Measurements from ENCODE around the gene MPHOSPH9. TPM values are rescaled to one million over a fixed set of nuclear protein-coding genes. Genes with fewer than 3 reads are reported as not detected.

The MPHOSPH9 gene
- total RNA-seq, 2 donors from 2014 or later: 104 to 121 TPM

Other genes with a start within 250 kb of the MPHOSPH9 start
- 10 to 100 TPM; 14.1 to 18.1 TPM for gene PITPNM2, start 82.1 kb downstream of the MPHOSPH9 start, total RNA-seq
- gene MTRFR, start 295 bp upstream of the MPHOSPH9 start, total RNA-seq: 10 to 100 TPM; 34.0 to 36.6 TPM
- 10 to 100 TPM; 37.8 to 40.0 TPM for gene CDK2AP1, start 38.7 kb upstream of the MPHOSPH9 start, total RNA-seq
- 10 to 100 TPM; 38.5 to 41.6 TPM for gene SBNO1, start 131.7 kb upstream of the MPHOSPH9 start, total RNA-seq
- gene KMT5A, start 151.0 kb upstream of the MPHOSPH9 start, total RNA-seq: 10 to 100 TPM; 67.4 to 83.7 TPM
- 10 to 100 TPM; 13.6 to 13.9 TPM for gene RILPL2, start 203.5 kb upstream of the MPHOSPH9 start, total RNA-seq
- gene SNRNP35, start 225.0 kb upstream of the MPHOSPH9 start, total RNA-seq: 10 to 100 TPM; 38.2 to 42.3 TPM

Measured in activated T-cell treated with anti-CD3 and anti-CD28 coated beads, Interleukin-2, amount 50 U/mL, for 72 hours (primary cell).